Endothelial cell of umbilical vein (primary cell): ENCODE results near the gene PHACTR1. TPM values are rescaled to one million over a fixed set of nuclear protein-coding genes. Genes with fewer than 3 reads are reported as not detected.

Experiments used
- BruUV-seq: library from RNA; stranded (reverse); fragments of 400-500 nt; replicated peaks from 2 replicates; lab custom pipeline; 2021; lab: Mats Ljungman, UMichigan
- CTCF ChIA-PET: fragments of 300-600, 350-600 bp; sonication (Branson Sonifier 250); formaldehyde crosslinking; loops from one replicate; lab custom pipeline; 2021; ENCODE audit warnings: antibody characterized with exemption, inconsistent platforms; lab: Charles Lee
- POLR2A ChIA-PET: fragments of 300-600, 350-600 bp; sonication (Branson Sonifier 250); formaldehyde crosslinking; loops from one replicate; lab custom pipeline; 2021; ENCODE audit warnings: antibody characterized with exemption, inconsistent platforms; lab: Charles Lee
- DNase-seq: peaks from one replicate; pipeline ENCODE4 v3.0.0-alpha.2; 2011; ENCODE audit warnings: low read depth, low spot score
- FAIRE-seq: peaks from 2 replicates; lab custom pipeline; 2011; peaks lifted over from hg19 to GRCh38; lab: Jason Lieb, UNC
- H2AFZ ChIP-seq: 2 replicates; pipeline ENCODE4 v1.6.0; 2012; ENCODE audit warnings: low read depth, low read length, control low read depth, inconsistent platforms
- H3K27ac ChIP-seq: 2 replicates; pipeline ENCODE4 v1.5.1; 2011; ENCODE audit warnings: low read depth, mild to moderate bottlenecking, control low read depth, low read length, moderate library complexity; ENCODE audit not compliant: insufficient read depth
- H3K27me3 ChIP-seq, 2 experiments: 2 replicates each; pipeline versions ENCODE4 v1.6.0 to v1.6.1; 2011; ENCODE audit warnings: low read length in 2 of 2, mixed read lengths in 1 of 2; ENCODE audit not compliant: control insufficient read depth in 2 of 2, insufficient read depth in 2 of 2
- H3K36me3 ChIP-seq, 2 experiments: 2 replicates in 1 of 2; 3 replicates in 1 of 2; pipeline ENCODE4 v1.5.1; 2011; ENCODE audit warnings: low read length in 2 of 2, mild to moderate bottlenecking in 1 of 2, moderate library complexity in 1 of 2; ENCODE audit not compliant: control insufficient read depth in 2 of 2, insufficient read depth in 2 of 2; ENCODE audit errors: extremely low read depth in 1 of 2
- H3K4me1 ChIP-seq: 3 replicates; pipeline ENCODE4 v1.5.1; 2011; ENCODE audit warnings: mild to moderate bottlenecking, low read length; ENCODE audit not compliant: control insufficient read depth, insufficient read depth; ENCODE audit errors: extremely low read depth
- H3K4me2 ChIP-seq: 2 replicates; pipeline ENCODE4 v1.6.1; 2011; ENCODE audit warnings: low read length, control low read depth, mixed read lengths; ENCODE audit not compliant: insufficient read depth
- H3K4me3 ChIP-seq, 3 experiments: fragments of 200-600 bp in 1 of 3; sonication (generic), shearing (Covaris generic) in 1 of 3; replicated peaks in 1 of 3; 2 replicates each; pipeline ENCODE4 v1.5.1; 2011 to 2016; ENCODE audit warnings: control low read depth in 3 of 3, low read length in 3 of 3, mild to moderate bottlenecking in 2 of 3, inconsistent platforms in 1 of 3, low read depth in 1 of 3, moderate library complexity in 1 of 3; ENCODE audit not compliant: insufficient read depth in 1 of 3
- H3K79me2 ChIP-seq: 2 replicates; pipeline ENCODE4 v1.6.0; 2012; ENCODE audit warnings: low read length, inconsistent platforms; ENCODE audit not compliant: control insufficient read depth, insufficient read depth
- H3K9ac ChIP-seq: replicated peaks from 2 replicates; pipeline ENCODE3; 2011; ENCODE audit warnings: low read length, control low read depth; ENCODE audit not compliant: insufficient read depth; ENCODE audit errors: extremely low read depth
- H3K9me1 ChIP-seq: replicated peaks from 3 replicates; pipeline ENCODE4 v1.6.0; 2011; ENCODE audit warnings: mild to moderate bottlenecking, low read length; ENCODE audit not compliant: control insufficient read depth, insufficient read depth; ENCODE audit errors: extremely low read depth
- H3K9me3 ChIP-seq: replicated peaks from 2 replicates; pipeline ENCODE4 v1.5.1; 2012; ENCODE audit warnings: low read length, inconsistent platforms; ENCODE audit not compliant: control insufficient read depth, insufficient read depth
- H4K20me1 ChIP-seq: replicated peaks from 2 replicates; pipeline ENCODE3; 2011; ENCODE audit warnings: mild to moderate bottlenecking, low read length; ENCODE audit not compliant: control insufficient read depth, insufficient read depth; ENCODE audit errors: extremely low read depth
- MYC ChIP-seq: IDR thresholded peaks from one replicate; pipeline ENCODE4 v1.6.1; 2011; ENCODE audit warnings: mild to moderate bottlenecking, low read depth, low read length
- POLR2AphosphoS5 ChIP-seq: IDR thresholded peaks from 2 replicates; pipeline ENCODE4 v1.6.1; 2012; ENCODE audit warnings: low read depth, mild to moderate bottlenecking, control low read depth, low read length, moderate library complexity; ENCODE audit not compliant: insufficient read depth
- dilution Hi-C: fragments of 300-500 bp; cut with MboI; formaldehyde crosslinking; loops from one replicate; pipeline ENCODE4 v1.15.0; 2019; ENCODE audit warnings: low sequenced_read_pairs; ENCODE audit not compliant: extremely low pct_ligation_motif_present
- intact Hi-C: fragments of 100-400 bp; cut with micrococcal nuclease; formaldehyde crosslinking; loops from one replicate; pipeline ENCODE4 v1.10.0; 2022
- polyA plus RNA-seq, 4 experiments: library from polyadenylated mRNA; depleted of rRNA in 3 of 4; stranded (reverse) in 3 of 4; unstranded in 1 of 4; fragments of >200 nt; gene quantifications; 2 replicates each; pipeline versions ENCODE4 v1.2.1 to v1.2.3, GENCODE V29; 2011 to 2012; ENCODE audit warnings: missing spikeins in 1 of 4
- total RNA-seq: library from RNA; stranded (reverse); gene quantifications from 2 replicates; pipeline ENCODE4 v1.2.3, GENCODE V29; 2021

PHACTR1 gene
- total and polyA plus RNA-seq, 2 donors (not counting 3 experiments of a cell fraction or from before 2014, with no cell fraction given): 2.4 to 23.2 TPM

GRCh38 chr6:13237318-13237717 is 520.8 kb downstream of the PHACTR1 start:
- intact Hi-C loops (no loop called here), dilution Hi-C loops (no loop called here)
- Histone ChIP-seq H3K27ac (no peak overlapping the region), H3K4me1 (no peaks in the 10 kb centered on the region), H3K9me1 (no peaks in the 10 kb centered on the region), H3K9ac (no peak overlapping the region), H3K4me3 (no peak overlapping the region), H3K9me3 (no peaks in the 10 kb centered on the region), H3K36me3 (no peaks in the 10 kb centered on the region), H4K20me1 (no peaks in the 10 kb centered on the region), H3K79me2 (no peaks in the 10 kb centered on the region), H2AFZ (no peak overlapping the region), H3K4me2 (no peak overlapping the region), H3K27me3 (no peaks in the 10 kb centered on the region)
- TF ChIP-seq POLR2AphosphoS5: no peak
- DNase-seq (no peak), FAIRE-seq (no peak)
- ChIA-PET POLR2A (no interaction called here), CTCF (no interaction called here)
- no TSS peak for BruUV-seq

DNA sequence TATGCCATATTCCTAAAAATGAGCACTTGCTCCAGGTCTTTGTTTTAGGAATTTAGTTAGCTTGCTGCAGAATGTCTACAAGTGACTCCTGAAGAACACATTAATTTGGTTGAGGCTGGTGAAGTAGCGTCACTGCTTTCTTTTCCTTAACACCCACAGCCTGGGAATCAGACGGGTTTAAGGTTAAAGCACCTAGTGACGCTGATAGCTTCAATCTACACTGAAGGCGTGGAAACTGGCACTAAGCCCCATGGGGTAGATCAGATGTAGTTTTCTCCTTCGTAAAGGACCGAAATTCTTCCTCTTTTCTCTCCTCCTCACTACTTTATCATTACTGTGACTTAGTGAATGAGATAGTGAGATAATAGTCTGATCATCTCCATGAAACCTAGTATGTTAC is 521.5 kb downstream of the PHACTR1 start:
- Histone ChIP-seq H3K79me2 (no peaks in the 10 kb centered on the region), H3K4me2 (no peak overlapping the region), H3K4me3 (no peak overlapping the region), H3K27ac (no peak overlapping the region), H2AFZ (no peak overlapping the region), H4K20me1 (no peaks in the 10 kb centered on the region), H3K4me1 (no peaks in the 10 kb centered on the region), H3K36me3 (no peaks in the 10 kb centered on the region), H3K9me3 (no peaks in the 10 kb centered on the region), H3K9me1 (no peaks in the 10 kb centered on the region), H3K9ac (no peak overlapping the region), H3K27me3 (no peaks in the 10 kb centered on the region)
- POLR2A ChIA-PET: no interaction called here
- DNase-seq (no peak), FAIRE-seq (no peak)
- dilution Hi-C loops: no loop called here
- intact Hi-C loops: no loop called here
- no TSS peak for BruUV-seq
- CTCF ChIA-PET: no interaction called here
- no peak for TF ChIP-seq MYC
